Tongue (tissue), 2 donors: Measurements from ENCODE around the gene ID4. TPM values are rescaled to one million over a fixed set of nuclear protein-coding genes. Genes with fewer than 3 reads are reported as not detected.
A peak's percentile ranks its signal among the peaks of the same experiment; 100 is the strongest.
"Not testable (repeated sequence)": the region's sequence is repeated elsewhere in the genome, so short reads cannot be mapped to it uniquely, and the experiment has no call there.

Experiments used
- DNase-seq: peaks from one replicate; pipeline ENCODE4 v3.0.0-alpha.2; 2015
- total RNA-seq: library from RNA; depleted of rRNA; stranded (reverse); fragments of >200 nt; gene quantifications from one replicate; pipeline ENCODE4 v1.2.3, GENCODE V29; 2014

The ID4 gene
- total RNA-seq, 1 donor from 2014 or later = 15.8 TPM

DNA sequence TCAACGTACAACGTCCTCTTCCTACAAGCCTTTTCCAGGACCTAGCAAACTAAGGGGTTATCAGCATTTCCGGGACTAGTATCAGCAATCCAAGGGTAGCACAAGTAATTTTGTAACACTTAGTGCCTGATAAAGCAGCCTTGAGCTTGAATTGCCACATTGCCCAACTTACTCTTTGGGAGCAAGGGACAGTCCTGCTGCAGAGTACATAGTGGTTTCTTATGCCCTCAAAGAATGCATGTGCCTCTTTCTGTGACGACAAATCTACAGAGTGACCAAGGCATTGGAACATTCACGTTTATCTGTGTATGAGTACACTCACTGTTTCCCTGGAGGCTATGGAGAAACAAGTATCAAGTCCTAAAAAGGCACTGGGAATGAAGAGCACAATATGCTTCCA, 3.2 kb upstream of the ID4 start:
- no peak for DNase-seq

DNA sequence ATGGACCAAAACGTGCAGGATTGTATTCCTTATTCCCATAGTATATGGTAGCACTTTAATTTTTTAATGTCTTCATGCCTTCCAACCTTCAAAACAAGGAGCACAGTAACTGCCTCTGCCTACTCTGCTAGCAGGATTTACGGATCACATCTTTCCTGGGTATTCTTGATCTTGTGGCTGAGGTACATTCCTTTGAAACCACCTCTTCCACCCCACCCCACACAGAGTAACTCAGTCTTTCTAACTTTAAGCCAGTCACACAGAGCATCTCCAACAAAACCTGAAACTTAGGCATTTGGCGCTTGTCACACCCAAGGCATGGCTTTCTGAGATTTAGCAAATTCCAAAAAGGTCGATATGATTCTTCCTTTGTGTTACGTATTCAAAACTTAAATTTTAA, 2.3 kb upstream of the ID4 start:
- no peak for DNase-seq

DNA sequence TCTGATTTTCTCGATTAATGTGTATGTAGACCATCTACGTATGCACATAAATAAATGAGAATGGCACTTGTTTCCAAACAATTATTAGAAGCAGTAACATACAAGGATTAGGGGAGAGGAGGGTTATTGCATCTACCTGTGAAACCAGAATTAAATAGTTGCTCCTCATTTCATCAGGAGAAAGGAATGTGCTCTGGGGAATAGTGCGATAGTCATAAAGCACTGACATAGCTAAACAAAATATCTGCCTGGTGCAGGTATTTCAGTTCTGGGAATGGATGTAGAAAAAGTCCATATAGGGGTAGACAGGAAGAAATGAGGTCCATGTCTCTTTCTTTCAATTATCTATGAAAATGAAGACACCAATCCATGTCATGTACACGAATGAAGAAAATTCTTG, 1.6 kb upstream of the ID4 start:
- DNase-seq = no peak

DNA sequence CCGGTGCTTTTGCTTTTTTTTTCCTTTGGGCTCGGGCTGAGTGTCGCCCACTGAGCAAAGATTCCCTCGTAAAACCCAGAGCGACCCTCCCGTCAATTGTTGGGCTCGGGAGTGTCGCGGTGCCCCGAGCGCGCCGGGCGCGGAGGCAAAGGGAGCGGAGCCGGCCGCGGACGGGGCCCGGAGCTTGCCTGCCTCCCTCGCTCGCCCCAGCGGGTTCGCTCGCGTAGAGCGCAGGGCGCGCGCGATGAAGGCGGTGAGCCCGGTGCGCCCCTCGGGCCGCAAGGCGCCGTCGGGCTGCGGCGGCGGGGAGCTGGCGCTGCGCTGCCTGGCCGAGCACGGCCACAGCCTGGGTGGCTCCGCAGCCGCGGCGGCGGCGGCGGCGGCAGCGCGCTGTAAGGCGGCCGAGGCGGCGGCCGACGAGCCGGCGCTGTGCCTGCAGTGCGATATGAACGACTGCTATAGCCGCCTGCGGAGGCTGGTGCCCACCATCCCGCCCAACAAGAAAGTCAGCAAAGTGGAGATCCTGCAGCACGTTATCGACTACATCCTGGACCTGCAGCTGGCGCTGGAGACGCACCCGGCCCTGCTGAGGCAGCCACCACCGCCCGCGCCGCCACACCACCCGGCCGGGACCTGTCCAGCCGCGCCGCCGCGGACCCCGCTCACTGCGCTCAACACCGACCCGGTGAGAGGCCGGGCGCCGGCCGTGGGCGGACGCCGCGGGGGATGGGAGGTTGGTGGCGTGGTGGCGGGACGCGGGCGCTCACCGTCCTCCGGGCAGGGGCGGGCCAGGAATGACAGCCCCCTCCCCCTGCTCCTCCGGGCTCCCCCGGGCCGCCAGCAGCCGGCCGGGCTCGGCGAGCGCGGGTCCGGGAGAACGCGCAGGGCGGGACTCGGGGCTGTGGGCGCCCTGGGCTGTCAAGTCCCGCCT, 606 bp downstream of the ID4 start:
- DNase-seq = peak; percentile 67

DNA sequence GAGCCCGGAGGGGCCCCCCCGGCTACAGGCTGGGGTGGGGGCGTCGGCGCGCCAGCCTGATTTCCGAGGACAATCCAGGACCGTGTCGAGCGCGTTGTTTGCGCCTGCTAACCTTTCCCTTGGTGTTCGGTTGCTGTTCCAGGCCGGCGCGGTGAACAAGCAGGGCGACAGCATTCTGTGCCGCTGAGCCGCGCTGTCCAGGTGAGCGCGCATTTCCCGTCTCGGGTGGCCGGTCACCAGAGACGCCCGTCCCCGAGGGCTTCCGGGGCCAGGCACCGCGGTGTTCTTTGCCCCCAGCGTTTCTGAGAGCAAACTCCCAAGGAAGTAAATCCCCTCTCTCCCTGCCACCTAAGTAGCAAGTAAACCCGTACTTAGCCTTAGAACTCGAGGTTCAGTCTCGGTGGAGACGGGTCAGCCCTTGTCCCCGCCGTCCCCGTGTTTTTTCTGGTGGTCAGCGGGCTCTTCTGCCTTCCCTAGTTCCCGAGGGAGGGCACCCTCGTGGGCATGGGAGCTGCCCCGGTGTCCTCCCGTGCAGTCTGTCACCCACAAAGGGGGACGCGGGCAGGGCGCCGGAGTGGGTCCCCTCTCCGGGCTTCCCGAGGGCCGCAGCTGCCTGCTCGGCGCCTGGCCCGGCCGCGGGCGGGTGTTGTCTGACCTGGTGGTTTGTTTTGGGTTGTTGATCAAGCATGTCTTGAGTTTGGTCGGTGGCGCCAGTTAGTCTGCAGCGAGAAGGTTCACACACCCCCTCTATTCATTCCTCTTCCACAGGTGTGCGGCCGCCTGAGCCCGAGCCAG, 1.5 kb downstream of the ID4 start:
- peak; percentile 65 for DNase-seq

DNA sequence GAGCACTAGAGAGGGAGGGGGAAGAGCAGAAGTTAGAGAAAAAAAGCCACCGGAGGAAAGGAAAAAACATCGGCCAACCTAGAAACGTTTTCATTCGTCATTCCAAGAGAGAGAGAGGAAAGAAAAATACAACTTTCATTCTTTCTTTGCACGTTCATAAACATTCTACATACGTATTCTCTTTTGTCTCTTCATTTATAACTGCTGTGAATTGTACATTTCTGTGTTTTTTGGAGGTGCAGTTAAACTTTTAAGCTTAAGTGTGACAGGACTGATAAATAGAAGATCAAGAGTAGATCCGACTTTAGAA, 2.0 kb downstream of the ID4 start:
- DNase-seq = no peak

DNA sequence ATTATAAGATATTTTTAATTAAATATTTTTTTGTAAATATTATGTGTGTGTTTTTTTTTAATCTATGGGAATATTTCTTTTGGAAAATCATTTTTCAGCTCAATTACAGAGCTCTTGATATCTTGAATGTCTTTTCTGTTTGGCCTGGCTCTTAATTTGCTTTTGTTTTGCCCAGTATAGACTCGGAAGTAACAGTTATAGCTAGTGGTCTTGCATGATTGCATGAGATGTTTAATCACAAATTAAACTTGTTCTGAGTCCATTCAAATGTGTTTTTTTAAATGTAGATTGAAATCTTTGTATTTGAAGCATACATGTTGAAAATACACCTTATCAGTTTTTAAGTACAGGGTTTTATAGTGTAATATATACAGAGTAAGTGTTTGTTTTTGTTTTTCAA, 2.6 kb downstream of the ID4 start:
- DNase-seq = no peak

DNA sequence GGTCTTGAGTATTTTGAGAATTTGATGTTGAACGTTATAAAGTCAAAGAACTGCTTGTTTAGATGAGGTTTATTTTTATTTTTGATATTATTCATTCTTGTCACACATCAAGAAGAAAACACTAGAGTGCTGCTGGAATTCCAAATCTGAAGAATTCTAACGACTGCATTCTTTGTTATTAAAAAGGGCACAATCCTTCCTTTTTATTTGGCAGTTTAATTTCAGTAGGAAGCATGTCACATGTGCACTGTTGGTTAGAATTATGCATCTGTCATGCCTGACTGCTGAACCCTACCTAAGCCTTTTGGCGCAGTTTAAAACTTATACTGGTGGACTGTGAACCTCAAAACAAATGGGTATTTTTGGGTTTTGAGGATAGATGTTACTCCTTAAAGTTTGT, 4.0 kb downstream of the ID4 start:
- no peak for DNase-seq

DNA sequence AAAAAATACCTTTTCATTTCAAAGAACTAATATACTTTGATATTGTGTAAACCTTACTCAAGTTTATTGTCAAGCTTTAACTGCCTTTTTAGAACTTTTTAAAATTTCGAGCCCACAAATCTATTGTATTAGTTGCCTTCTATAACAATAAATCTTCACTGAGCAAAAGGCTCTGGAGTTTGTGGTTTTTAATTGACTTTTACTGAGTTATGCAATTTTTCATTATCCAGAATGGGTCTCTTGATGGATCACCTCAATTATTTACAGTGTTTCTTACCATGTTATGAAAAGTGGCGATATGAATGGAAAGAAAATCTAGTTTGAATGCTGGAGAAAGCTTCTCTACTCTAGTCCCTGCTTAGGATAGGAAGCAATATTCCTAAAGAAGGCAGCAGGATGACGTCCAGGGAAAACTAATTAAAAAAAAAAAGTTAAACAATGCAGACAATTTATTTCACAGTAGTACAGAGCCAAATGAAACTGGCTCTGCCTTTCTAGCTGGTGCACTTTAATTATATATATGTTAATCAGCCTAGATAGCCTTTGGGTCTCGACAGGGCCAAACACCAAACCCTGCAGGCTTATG, 5.0 kb downstream of the ID4 start:
- DNase-seq = no peak

DNA sequence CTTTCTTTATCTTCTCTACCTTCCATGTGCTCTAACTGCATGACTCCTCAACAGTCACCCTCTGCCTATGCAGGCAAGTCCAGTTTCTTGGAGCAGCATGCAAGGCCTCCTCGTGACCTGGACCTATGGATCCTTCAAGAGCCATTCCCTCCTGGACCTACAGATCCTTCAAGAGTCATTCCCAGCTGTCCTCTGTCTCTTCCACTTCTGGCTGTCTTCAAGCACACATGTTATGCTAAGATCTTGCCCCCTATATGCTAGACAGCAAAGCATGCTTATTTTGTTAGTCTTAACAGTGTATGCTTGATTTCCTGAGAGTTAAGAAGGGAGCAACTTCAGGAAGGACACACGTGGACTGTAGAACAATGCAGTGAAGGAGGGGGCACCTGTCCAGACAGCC, 7.5 kb downstream of the ID4 start:
- DNase-seq = no peak

DNA sequence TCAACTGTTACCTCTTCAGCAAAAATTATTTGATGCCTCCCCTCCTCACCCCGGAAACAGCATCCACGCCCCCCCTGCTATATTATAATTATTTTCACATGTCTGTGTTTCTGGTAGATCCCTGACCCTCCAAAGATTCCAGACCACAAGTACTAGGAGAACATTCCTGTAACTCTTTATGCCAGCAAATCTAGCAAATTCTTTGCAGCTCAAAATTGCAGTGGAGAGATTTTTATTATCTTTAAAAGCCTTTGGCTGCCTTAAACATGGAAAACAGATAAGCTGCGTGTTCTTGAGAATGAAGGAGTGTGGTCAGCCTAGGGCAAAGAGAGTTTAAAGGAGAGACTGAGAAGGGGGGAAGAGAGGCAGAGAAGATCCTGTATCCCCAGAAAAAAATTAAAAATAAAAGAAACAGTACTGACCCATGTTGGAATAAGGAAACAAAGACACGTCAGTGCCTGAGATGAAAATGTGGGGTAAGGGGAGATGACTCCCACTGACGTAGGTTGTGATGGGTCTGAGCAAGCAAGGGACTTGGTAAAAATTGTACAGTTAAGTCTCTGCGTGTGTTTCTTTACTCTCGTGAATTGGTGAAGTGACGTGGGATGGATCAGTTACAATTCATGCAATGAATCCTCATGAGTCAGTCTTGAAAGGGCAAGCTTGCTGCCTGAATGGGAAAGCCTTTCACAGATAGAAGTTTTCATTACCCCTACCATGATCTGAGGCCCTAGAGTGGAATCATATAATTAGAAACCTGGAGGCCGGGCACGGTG, 8.3 kb downstream of the ID4 start:
- no peak for DNase-seq

DNA sequence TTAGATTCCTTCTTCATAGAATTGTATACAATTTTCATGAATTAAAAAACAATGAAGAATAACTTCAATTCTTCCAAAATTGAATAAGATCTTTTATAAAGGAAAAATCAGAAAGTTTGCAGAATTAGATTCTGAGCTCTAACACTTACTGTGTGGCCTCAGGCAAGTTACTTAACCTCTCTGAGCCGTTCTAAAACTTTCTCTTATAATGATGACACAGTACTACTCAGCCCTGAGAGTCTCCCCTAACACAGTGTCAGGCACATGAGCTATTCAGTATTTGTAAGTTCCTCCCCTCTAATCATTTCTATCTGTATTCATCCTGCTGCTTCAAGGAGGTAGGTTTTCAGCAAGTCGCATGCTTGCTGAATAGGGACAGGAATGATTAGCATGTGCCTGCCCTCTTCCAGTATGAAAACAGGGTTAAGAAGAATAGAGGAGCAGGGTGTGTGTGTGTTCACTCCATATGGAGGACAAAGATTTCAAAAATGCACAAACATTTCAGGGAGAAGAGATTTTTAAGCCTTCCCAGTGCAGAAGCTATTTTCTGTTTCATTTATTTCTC, 11.4 kb downstream of the ID4 start:
- DNase-seq = no peak

DNA sequence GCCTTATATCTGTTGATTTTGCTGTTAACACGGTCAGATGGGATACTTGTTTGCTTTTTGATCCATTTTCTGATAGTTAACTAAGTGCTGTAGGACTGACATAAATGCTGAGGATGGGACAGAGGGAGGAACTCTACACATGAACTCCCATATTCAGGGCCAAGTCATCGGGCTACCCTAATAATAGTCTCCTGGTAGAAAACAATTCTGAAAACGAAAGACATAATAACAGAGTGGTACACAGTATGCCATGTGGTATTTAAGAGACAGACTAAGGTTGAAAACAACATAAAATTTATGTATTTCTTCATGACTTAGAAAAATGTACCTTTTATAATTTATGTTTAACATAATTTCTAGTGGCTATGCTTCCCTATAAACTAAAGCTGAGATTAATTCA, 12.0 kb downstream of the ID4 start:
- no peak for DNase-seq

DNA sequence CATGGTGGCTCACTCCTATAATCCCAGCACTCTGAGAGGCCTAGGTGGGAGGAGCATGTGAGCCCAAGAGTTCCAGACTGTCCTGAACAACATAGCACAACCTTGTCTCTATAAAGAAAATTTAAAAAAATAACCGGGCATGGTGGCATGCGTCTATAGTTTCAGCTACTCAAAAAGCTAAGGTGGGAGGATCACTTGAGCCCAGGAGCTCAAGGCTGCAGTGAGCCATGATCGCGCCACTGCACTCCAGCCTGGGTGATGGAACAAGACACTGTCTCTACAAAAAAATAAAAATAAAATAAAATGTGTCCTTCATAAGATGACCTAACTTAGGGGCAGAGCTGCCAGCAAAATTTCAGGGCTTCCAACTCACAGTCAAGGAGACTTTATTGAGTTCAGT, 12.6 kb downstream of the ID4 start:
- DNase-seq = no peak

DNA sequence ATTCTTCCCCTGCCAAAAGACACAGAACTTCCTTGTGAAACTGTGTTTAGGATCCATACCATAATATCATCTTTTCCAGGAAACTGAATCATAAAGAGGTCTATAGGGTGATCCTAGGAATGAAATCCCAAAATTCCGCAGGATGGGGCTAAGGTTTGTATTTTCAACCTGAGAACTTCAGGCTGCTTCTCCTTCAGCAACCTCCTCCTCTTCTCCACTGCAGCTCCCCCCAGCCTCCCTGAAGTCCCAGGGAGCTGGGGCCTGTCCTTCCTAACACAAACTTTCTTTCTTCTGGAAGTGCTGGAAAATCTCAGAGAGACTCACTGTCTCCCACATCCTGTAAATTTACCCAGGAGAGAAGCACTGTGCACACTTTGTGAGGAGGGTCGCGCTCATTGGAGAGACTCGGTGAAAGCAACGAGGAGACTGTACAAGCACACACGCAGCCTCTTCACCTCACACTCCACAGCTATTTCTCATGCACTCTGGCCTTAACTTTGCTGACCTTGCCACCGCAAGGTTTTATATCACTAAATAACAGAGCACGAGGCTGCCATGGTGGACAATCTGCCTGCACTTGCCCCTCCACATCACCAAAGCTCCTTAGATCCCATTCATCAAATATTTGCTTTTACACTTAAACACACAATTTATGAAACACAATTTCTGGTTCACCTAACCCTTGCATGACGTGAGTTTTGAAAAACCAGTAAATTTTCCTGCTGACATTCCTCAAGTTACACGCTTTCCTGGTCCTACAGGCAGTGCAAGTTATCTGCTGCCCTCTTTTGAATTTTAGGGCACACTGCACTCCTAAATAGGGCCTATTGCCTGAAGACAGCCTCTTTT, 14.3 kb downstream of the ID4 start:
- DNase-seq = peak; percentile 87

DNA sequence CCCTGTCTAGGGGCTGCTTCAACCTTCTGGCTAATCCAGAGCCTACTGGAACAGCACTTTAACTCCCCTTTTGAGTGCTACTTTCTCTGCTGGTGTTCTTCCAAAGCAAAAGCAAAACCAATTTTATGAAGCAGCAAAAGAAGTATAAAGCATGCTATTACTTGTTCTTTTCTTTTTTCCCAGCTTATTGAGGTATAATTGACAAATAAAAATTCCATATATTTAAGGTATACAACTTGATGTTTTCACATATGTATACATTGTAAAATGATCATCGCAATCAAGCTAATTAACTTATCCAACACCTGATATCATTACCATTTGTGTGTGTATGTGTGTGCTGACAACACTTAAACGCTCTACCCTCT, 14.9 kb downstream of the ID4 start:
- DNase-seq = no peak

DNA sequence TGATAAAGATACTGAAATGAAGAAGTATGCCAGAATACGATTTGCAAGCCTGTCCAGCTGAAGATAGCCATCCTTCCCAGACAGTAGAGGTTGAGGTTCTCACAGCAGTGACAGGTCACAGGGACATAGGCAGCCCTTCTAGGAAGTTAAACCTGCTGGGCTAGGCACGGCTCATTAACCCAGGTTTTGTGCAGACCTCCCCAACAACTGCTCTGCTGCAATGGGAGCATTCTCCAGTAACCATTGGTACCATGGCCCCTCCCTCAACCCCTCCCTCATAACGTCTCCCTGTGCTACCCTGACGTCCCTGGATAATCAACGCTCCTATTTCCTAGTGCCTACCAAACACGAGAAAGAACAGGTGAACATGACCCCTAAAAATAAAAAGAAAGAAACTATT, 15.8 kb downstream of the ID4 start:
- no peak for DNase-seq

DNA sequence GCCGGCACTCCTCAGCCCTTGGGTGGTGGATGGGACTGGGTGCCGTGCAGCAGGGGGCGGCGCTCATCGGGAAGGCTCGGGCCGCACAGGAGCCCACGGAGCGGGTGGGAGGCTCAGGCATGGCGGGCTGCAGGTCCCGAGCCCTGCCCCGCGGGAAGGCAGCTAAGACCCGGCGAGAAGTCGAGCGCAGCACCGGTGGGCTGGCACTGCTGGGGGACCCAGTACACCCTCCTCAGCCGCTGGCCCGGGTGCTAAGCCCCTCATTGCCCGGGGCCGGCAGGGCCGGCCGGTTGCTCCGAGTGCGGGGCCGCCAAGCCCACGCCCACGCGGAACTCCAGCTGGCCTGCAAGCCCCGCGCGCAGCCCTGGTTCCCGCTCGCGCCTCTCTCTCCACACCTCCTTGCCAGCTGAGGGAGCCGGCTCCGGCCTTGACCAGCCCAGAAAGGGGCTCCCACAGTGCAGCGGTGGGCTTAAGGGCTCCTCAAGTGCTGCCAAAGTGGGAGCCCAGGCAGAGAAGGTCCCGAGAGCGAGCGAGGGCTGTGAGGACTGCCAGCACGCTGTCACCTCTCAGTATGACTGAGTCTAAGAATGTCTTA, 17.3 kb downstream of the ID4 start:
- not testable (repeated sequence) for DNase-seq

DNA sequence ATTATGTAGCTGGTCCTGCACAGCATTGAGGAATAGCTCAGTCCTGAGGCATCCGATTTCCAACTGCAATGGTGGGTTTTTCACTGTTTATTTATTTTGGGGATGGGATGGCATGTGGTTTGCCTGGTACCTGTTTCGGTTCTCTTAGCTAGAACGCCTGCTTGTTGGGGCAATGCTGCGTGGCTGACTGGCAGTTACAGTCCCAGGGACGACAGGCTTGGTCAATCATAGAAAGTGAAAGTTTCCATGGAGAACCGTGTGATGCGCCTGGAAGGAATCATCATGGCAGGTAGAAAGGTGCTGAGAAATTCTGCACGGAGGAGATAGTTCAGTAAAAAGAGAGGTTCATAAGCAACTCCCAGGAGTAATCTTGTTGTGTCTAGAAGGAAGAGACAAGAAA, 18.4 kb downstream of the ID4 start:
- no peak for DNase-seq

DNA sequence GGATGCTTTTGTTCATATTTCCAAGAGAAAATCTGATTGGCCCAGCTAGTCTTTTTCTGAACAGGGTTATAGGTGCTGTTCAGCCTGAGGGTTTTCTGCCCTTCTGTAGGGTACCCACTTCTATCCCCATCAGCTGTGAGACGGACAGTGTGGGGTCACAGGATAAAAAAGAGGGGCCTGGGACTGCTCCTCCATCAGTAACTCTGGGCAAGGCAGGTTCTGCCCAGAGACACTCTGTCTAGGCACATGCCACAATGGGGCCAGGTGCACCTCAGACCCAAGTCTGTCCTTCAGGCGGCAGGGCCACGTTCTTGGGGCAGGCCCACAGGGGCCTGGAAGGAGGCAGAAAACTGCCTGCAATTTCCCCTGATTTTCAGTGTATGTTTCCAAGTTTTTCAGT, 20.0 kb downstream of the ID4 start:
- no peak for DNase-seq

DNA sequence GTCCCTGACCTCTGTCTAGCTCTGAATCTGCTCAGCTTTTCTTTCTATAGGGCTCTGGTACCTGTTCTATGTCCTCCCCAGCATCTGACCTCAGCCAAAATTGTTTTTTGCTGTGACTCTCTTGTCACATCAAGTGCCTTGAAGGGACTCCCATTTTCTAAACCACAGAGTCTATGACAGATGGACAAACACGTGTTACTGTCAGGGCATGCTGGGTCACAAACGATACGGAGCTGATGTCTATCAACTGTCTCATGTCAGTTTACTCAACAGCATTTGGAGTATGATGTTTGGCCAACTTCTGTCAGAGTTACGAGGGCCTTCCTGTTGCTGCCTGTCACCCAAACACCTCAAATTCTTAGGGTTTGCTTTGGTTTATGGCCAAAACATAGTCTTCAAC, 20.5 kb downstream of the ID4 start:
- no peak for DNase-seq
